Measurements from ENCODE around the gene ANKZF1. TPM values are rescaled to one million over a fixed set of nuclear protein-coding genes. Genes with fewer than 3 reads are reported as not detected.

The ANKZF1 gene
- 79.2 TPM for total RNA-seq

GRCh38 chr2:219229305-219230058 lies at the start of gene ANKZF1, which contains the start of gene ATG9A:
Gene ANKZF1 (plus strand): TSS chr2:219229806. CDS start chr2:219230258, 452 bp downstream.
Gene ATG9A (minus strand): TSS chr2:219229636. CDS start chr2:219228024, 1,612 bp downstream.

GRCh38 chr2:219206328-219207133 lies 23.1 kb upstream of the ANKZF1 start, which contains the start of gene ZFAND2B:
Gene ZFAND2B (plus strand): TSS chr2:219206782. CDS start chr2:219206988, 206 bp downstream.

GRCh38 chr2:219218732-219219701 lies 10.6 kb upstream of the ANKZF1 start, which contains the start of gene ABCB6:
Gene ABCB6 (minus strand): TSS chr2:219218958. CDS start chr2:219218673, 285 bp downstream.

GRCh38 chr2:219245148-219245898 lies 15.7 kb downstream of the ANKZF1 start, which contains the start of the genes GLB1L and STK16:
Gene GLB1L (minus strand): TSS chr2:219245444. CDS start chr2:219243573, 1,871 bp downstream.
Gene STK16 (plus strand): TSS chr2:219245479. CDS start chr2:219246000, 521 bp downstream.

GRCh38 chr2:219252900-219253752 lies 23.5 kb downstream of the ANKZF1 start, which contains the start of gene TUBA4B:
Gene TUBA4B (plus strand): TSS chr2:219253243. CDS start chr2:219253408, 165 bp downstream.

GRCh38 chr2:219253753-219254589 lies 24.4 kb downstream of the ANKZF1 start, which contains the start of gene TUBA4A:
Gene TUBA4A (minus strand): TSS chr2:219253918. CDS start chr2:219253858, 60 bp downstream.

GRCh38 chr2:219279151-219279915 lies 49.7 kb downstream of the ANKZF1 start, which contains the start of gene DNAJB2:
Gene DNAJB2 (plus strand): TSS chr2:219279366. CDS start chr2:219279834, 468 bp downstream.

Other genes with a start within 250 kb of the ANKZF1 start
- not detected for gene FEV, start 244.6 kb upstream of the ANKZF1 start, total RNA-seq
- gene CRYBA2, start 236.4 kb upstream of the ANKZF1 start, total RNA-seq = not detected
- 0.63 TPM for gene CFAP65, start 188.3 kb upstream of the ANKZF1 start, total RNA-seq
- not detected for gene IHH, start 168.9 kb upstream of the ANKZF1 start, total RNA-seq
- 12.2 TPM for gene NHEJ1, start 69.0 kb upstream of the ANKZF1 start, total RNA-seq
- 0.63 TPM for gene SLC23A3, start 59.8 kb upstream of the ANKZF1 start, total RNA-seq
- 27.5 TPM for gene CNPPD1, start 52.9 kb upstream of the ANKZF1 start, total RNA-seq
- gene RETREG2, start 51.5 kb upstream of the ANKZF1 start, total RNA-seq = 68.9 TPM
- gene ZFAND2B, start 23.0 kb upstream of the ANKZF1 start, total RNA-seq = 17.5 TPM
- 47.9 TPM for gene ABCB6, start 10.8 kb upstream of the ANKZF1 start, total RNA-seq
- gene ATG9A, start 170 bp upstream of the ANKZF1 start, total RNA-seq = 31.9 TPM
- 3.4 TPM for gene GLB1L, start 15.6 kb downstream of the ANKZF1 start, total RNA-seq
- gene STK16, start 15.7 kb downstream of the ANKZF1 start, total RNA-seq = 16.9 TPM
- not detected for gene TUBA4B, start 23.4 kb downstream of the ANKZF1 start, total RNA-seq
- 0.94 TPM for gene TUBA4A, start 24.1 kb downstream of the ANKZF1 start, total RNA-seq
- 103 TPM for gene DNAJB2, start 49.6 kb downstream of the ANKZF1 start, total RNA-seq
- 30.7 TPM for gene PTPRN, start 79.6 kb downstream of the ANKZF1 start, total RNA-seq
- not detected for gene RESP18, start 102.9 kb downstream of the ANKZF1 start, total RNA-seq
- 17.2 TPM for gene DNPEP, start 158.1 kb downstream of the ANKZF1 start, total RNA-seq
- gene DES, start 188.6 kb downstream of the ANKZF1 start, total RNA-seq = not detected
- gene SPEG, start 205.0 kb downstream of the ANKZF1 start, total RNA-seq = 24.7 TPM

Data from parietal lobe (tissue), 1 donor.